Measurements from ENCODE around the gene GPR183. TPM values are rescaled to one million over a fixed set of nuclear protein-coding genes. Genes with fewer than 3 reads are reported as not detected.

Gene GPR183
- total RNA-seq, 1 experiment from 2014 or later: 0.11 TPM

DNA sequence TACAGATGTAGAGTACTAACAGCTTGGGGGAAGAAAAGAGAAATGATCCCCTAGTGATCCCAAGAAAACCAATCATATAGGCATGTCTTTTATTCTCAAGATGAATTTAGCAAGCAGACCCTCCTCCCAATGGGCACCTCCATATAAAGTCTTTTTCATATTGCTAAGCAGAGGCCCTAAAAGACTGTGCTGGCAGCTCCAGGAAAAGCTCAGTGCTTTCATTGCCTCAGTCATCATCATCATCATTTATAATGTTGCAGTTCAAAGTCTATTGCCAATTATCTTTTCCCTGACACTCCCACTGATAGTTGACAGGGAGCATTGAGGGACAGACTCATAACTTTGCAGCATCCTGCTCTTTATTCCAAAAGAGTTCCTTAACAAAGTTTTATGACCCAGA lies 13.0 kb downstream of the GPR183 start:
- Histone ChIP-seq H4K20me1 (ENCODE audit: insufficient read depth, low read depth, low read length) (no peaks in the 10 kb centered on the region; the same call in 1 of the 2 replicates), H3K27me3 (ENCODE audit: low read length) (no peaks in the 10 kb centered on the region), H2AFZ (ENCODE audit: low read length) (no peak overlapping the region), H3K36me3 (ENCODE audit: insufficient read depth, low read length) (no peaks in the 10 kb centered on the region), H3K9me3 (ENCODE audit: low read length) (no peaks in the 10 kb centered on the region), H3K9ac (ENCODE audit: low read length) (no peak overlapping the region), H3K4me1 (ENCODE audit: low read length) (peaks cover 53% of the 10 kb centered on the region), H3K27ac (ENCODE audit: low read length) (no peak overlapping the region), H3K4me3 (ENCODE audit: low read length) (no peak overlapping the region), H3K4me2 (ENCODE audit: low read depth, low read length, poor library complexity, severe bottlenecking) (no peak overlapping the region), H3K79me2 (ENCODE audit: low read length) (peaks cover 40% of the 10 kb centered on the region), H3K9me2 (replicated peaks; ENCODE audit: insufficient read depth, low read length) (no peaks in the 10 kb centered on the region)
- DNase-seq: no peak

DNA sequence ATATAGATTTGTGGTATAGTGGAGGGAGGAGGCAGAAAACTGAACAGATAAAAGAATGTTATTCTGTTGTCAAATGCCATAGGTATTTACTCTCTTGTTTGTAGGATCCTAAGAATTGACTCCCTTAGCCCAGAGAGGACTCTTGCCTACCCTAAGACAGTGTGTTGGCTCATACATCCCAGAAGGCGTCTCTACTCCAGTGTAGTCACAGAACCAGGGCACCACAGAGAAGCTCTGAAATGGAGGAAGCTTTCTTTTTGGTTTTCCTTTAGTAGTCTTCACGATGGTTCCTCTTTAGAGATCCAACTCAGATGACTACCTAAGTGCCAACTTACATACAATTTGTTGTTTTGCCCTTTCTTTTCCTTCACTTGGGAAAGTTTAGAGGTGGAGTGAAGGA lies 14.0 kb downstream of the GPR183 start:
- no peaks in the 10 kb centered on the region for H3K9me2 ChIP-seq (replicated peaks; ENCODE audit: insufficient read depth, low read length)
- H3K36me3 ChIP-seq (ENCODE audit: insufficient read depth, low read length): no peaks in the 10 kb centered on the region
- peaks cover 43% of the 10 kb centered on the region for H3K4me1 ChIP-seq (ENCODE audit: low read length)
- H3K27me3 ChIP-seq (ENCODE audit: low read length): no peaks in the 10 kb centered on the region
- no peak overlapping the region for H2AFZ ChIP-seq (ENCODE audit: low read length)
- H4K20me1 ChIP-seq (ENCODE audit: insufficient read depth, low read depth, low read length): peaks cover 4% of the 10 kb centered on the region; the same call in 1 of the 2 replicates
- H3K4me3 ChIP-seq (ENCODE audit: low read length): no peak overlapping the region
- H3K4me2 ChIP-seq (ENCODE audit: low read depth, low read length, poor library complexity, severe bottlenecking): no peak overlapping the region
- no peaks in the 10 kb centered on the region for H3K9me3 ChIP-seq (ENCODE audit: low read length)
- peaks cover 41% of the 10 kb centered on the region for H3K79me2 ChIP-seq (ENCODE audit: low read length)
- no peak overlapping the region for H3K9ac ChIP-seq (ENCODE audit: low read length)
- H3K27ac ChIP-seq (ENCODE audit: low read length): no peak overlapping the region
- DNase-seq: no peak

DNA sequence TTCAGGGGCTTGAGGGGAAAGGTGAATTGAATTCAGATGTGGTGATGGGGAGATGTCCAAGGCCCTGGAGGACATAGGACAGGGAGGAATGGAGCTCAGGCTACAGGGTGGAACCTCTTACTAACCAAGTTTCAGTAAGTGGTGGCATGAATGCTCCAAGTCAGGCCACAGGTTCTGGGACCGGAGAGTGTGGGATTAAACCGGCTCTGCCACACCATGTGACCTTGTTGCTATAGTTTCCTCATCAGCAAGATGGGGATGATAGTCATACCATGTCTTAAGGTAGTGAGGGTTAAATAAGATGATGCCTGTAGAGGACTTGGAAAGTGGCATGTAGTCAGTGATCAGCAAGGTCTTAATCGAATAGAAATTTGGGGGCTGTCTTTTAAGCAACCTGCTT lies 16.3 kb downstream of the GPR183 start:
- DNase-seq: no peak
- Histone ChIP-seq H3K9me2 (replicated peaks; ENCODE audit: insufficient read depth, low read length) (no peaks in the 10 kb centered on the region), H3K4me1 (ENCODE audit: low read length) (peaks cover 20% of the 10 kb centered on the region), H3K9ac (ENCODE audit: low read length) (no peak overlapping the region), H3K79me2 (ENCODE audit: low read length) (peaks cover 39% of the 10 kb centered on the region), H3K36me3 (ENCODE audit: insufficient read depth, low read length) (no peaks in the 10 kb centered on the region), H4K20me1 (ENCODE audit: insufficient read depth, low read depth, low read length) (peaks cover 11% of the 10 kb centered on the region; the same call in 1 of the 2 replicates), H2AFZ (ENCODE audit: low read length) (no peak overlapping the region), H3K27ac (ENCODE audit: low read length) (no peak overlapping the region), H3K27me3 (ENCODE audit: low read length) (no peaks in the 10 kb centered on the region), H3K4me2 (ENCODE audit: low read depth, low read length, poor library complexity, severe bottlenecking) (no peak overlapping the region), H3K4me3 (ENCODE audit: low read length) (no peak overlapping the region), H3K9me3 (ENCODE audit: low read length) (no peaks in the 10 kb centered on the region)

DNA sequence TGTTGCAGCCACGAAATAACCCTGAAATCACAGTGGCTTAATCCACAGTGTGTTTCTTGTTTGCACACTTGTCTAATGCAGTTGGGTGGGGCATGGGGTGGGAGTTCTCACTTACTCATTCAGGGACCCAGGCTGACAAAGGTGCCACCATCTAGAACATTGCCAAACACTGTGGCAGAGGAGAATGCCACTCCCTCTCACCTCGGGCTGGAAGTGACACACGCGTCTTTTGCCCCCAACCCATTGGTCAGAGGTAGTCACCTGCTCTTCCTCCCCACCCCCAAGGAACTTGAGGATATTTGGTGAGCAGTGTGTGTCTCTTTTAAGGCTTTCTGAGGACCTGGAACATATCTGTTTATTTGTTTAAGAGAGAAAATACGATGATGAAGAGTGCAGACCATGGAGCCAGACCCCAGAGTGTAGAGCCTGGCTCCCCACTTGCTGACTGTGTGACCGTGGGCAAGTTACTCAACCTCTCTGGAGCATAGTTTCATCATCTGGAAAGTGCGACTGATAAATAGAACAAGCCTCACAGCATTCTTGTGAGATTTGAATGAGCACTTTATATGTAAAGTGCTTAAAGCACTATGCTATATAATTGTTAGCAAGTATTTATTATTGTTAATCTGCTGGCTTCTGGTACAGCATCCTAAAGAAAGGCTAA lies 17.4 kb downstream of the GPR183 start:
- H4K20me1 ChIP-seq (ENCODE audit: insufficient read depth, low read depth, low read length): peaks cover 16% of the 10 kb centered on the region; the same call in 1 of the 2 replicates
- no peaks in the 10 kb centered on the region for H3K36me3 ChIP-seq (ENCODE audit: insufficient read depth, low read length)
- no peak overlapping the region for H3K27ac ChIP-seq (ENCODE audit: low read length)
- no peaks in the 10 kb centered on the region for H3K9me3 ChIP-seq (ENCODE audit: low read length)
- H2AFZ ChIP-seq (ENCODE audit: low read length): no peak overlapping the region
- H3K4me2 ChIP-seq (ENCODE audit: low read depth, low read length, poor library complexity, severe bottlenecking): no peak overlapping the region
- no peak overlapping the region for H3K4me3 ChIP-seq (ENCODE audit: low read length)
- peaks cover 9% of the 10 kb centered on the region for H3K4me1 ChIP-seq (ENCODE audit: low read length)
- no peaks in the 10 kb centered on the region for H3K9me2 ChIP-seq (replicated peaks; ENCODE audit: insufficient read depth, low read length)
- no peak for DNase-seq
- H3K9ac ChIP-seq (ENCODE audit: low read length): no peak overlapping the region
- peaks cover 42% of the 10 kb centered on the region for H3K79me2 ChIP-seq (ENCODE audit: low read length)
- no peaks in the 10 kb centered on the region for H3K27me3 ChIP-seq (ENCODE audit: low read length)

DNA sequence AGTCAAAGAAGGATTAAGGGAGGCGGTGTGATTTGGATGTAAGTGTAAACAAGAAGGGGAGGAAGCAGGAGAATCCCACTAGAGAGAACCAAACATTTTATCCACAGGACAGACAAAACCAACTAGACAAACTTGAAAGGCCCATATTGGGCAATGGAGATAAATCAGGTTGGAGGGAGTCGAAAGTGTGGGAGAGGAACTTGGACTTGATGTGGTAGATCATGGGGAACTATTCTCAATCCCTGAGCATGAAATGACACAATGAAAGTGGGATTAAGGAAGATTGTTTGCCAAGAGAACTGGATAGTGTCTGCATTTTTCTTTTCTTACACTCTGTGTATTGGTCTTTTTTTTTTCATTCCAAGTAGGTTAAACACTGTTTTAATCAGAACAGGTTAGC lies 17.9 kb downstream of the GPR183 start:
- Histone ChIP-seq H3K4me2 (ENCODE audit: low read depth, low read length, poor library complexity, severe bottlenecking) (no peak overlapping the region), H2AFZ (ENCODE audit: low read length) (no peak overlapping the region), H3K36me3 (ENCODE audit: insufficient read depth, low read length) (no peaks in the 10 kb centered on the region), H3K27ac (ENCODE audit: low read length) (no peak overlapping the region), H3K9me3 (ENCODE audit: low read length) (no peaks in the 10 kb centered on the region), H3K4me1 (ENCODE audit: low read length) (peaks cover 8% of the 10 kb centered on the region), H3K79me2 (ENCODE audit: low read length) (peaks cover 44% of the 10 kb centered on the region), H4K20me1 (ENCODE audit: insufficient read depth, low read depth, low read length) (peaks cover 21% of the 10 kb centered on the region), H3K4me3 (ENCODE audit: low read length) (no peak overlapping the region), H3K9me2 (replicated peaks; ENCODE audit: insufficient read depth, low read length) (no peaks in the 10 kb centered on the region), H3K9ac (ENCODE audit: low read length) (no peak overlapping the region), H3K27me3 (ENCODE audit: low read length) (no peaks in the 10 kb centered on the region)
- no peak for DNase-seq

DNA sequence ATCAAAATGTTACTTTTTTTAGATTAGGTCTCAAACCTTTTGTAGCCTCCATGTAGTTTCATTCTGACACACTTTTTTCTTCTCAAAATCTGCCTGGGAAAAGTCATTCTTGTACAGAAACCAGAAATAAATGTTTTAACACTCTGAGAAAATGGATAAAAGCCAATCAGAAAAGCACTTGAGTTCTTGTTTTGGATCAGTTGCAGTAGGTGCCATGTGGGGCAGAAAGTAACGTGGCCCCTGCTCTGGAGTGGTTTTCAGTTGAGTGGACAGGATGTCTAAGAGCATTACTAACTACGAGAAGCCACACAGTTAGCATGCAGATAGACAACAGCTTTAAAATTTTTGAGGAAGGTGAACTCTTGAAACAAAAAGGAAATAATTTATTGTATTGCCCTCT lies 19.1 kb downstream of the GPR183 start:
- Histone ChIP-seq H3K79me2 (ENCODE audit: low read length) (peaks cover 45% of the 10 kb centered on the region), H3K27me3 (ENCODE audit: low read length) (no peaks in the 10 kb centered on the region), H3K4me2 (ENCODE audit: low read depth, low read length, poor library complexity, severe bottlenecking) (no peak overlapping the region), H3K4me1 (ENCODE audit: low read length) (peaks cover 8% of the 10 kb centered on the region), H2AFZ (ENCODE audit: low read length) (no peak overlapping the region), H3K9me3 (ENCODE audit: low read length) (no peaks in the 10 kb centered on the region), H3K4me3 (ENCODE audit: low read length) (no peak overlapping the region), H4K20me1 (ENCODE audit: insufficient read depth, low read depth, low read length) (peaks cover 30% of the 10 kb centered on the region), H3K27ac (ENCODE audit: low read length) (no peak overlapping the region), H3K36me3 (ENCODE audit: insufficient read depth, low read length) (no peaks in the 10 kb centered on the region), H3K9ac (ENCODE audit: low read length) (no peak overlapping the region), H3K9me2 (replicated peaks; ENCODE audit: insufficient read depth, low read length) (no peaks in the 10 kb centered on the region)
- DNase-seq: no peak

DNA sequence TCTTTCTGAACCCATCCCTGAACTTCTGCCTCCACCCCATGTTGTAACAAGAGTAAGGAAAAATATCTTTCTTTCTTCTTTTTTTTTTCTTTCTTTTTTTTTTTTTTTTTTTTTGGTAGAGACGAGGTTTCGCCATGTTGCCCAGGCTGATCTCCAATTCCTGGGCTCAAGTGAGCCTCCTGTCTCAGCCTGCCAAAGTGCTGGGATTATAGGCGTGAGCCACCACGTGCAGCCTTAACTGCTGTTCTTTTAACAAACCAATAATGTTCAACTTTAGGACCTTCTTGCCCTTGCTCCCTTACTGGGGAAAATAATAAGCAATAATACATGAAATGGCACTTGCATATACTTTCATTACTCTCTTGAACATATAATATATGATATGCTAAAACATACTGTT lies 19.6 kb downstream of the GPR183 start:
- H2AFZ ChIP-seq (ENCODE audit: low read length): no peak overlapping the region
- no peaks in the 10 kb centered on the region for H3K36me3 ChIP-seq (ENCODE audit: insufficient read depth, low read length)
- peaks cover 35% of the 10 kb centered on the region for H4K20me1 ChIP-seq (ENCODE audit: insufficient read depth, low read depth, low read length)
- no peaks in the 10 kb centered on the region for H3K9me3 ChIP-seq (ENCODE audit: low read length)
- H3K4me3 ChIP-seq (ENCODE audit: low read length): no peak overlapping the region
- no peaks in the 10 kb centered on the region for H3K27me3 ChIP-seq (ENCODE audit: low read length)
- no peak overlapping the region for H3K9ac ChIP-seq (ENCODE audit: low read length)
- H3K27ac ChIP-seq (ENCODE audit: low read length): no peak overlapping the region
- peaks cover 50% of the 10 kb centered on the region for H3K79me2 ChIP-seq (ENCODE audit: low read length)
- H3K9me2 ChIP-seq (replicated peaks; ENCODE audit: insufficient read depth, low read length): no peaks in the 10 kb centered on the region
- H3K4me2 ChIP-seq (ENCODE audit: low read depth, low read length, poor library complexity, severe bottlenecking): no peak overlapping the region
- DNase-seq: no peak
- peaks cover 9% of the 10 kb centered on the region for H3K4me1 ChIP-seq (ENCODE audit: low read length)

DNA sequence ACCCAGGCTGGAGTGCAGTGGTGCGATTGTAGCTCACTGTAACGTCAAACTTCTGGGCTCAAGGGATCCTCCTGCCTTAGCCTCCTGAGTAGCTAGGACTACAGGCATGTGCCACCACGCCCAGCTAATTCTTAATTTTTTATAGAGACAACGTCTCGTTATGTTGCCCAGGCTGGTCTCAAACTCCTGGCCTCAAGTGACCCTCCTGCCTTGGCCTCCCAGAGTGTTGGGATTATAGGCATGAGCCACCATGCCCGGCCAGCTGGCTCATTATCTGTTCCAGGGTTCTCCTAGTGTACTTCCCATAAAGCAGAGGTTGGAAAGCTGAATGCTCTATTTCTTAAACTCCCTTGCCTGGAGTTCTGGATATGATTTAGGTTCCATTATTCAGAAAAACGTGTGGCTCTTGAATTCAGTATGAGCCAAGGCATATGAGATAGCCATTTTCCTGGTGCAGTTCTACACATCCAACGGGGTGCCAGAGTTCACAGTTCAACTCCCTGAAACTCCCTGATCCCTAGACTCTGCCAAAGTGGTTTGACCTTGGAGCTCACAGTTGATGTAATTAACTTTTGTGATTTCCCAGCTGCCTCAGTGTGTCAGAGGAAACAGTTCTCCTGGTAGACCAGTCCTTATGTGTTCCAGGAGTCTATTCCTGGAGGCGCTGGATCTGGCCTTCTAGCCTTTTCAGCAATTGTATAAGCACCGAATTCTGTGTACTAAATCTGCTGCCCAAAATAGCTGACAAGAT lies 21.6 kb downstream of the GPR183 start:
- no peak overlapping the region for H3K4me2 ChIP-seq (ENCODE audit: low read depth, low read length, poor library complexity, severe bottlenecking)
- H3K27ac ChIP-seq (ENCODE audit: low read length): no peak overlapping the region
- H3K27me3 ChIP-seq (ENCODE audit: low read length): no peaks in the 10 kb centered on the region
- peaks cover 52% of the 10 kb centered on the region for H4K20me1 ChIP-seq (ENCODE audit: insufficient read depth, low read depth, low read length)
- H3K9me3 ChIP-seq (ENCODE audit: low read length): no peaks in the 10 kb centered on the region
- H2AFZ ChIP-seq (ENCODE audit: low read length): no peak overlapping the region
- no peak overlapping the region for H3K4me3 ChIP-seq (ENCODE audit: low read length)
- DNase-seq: no peak
- H3K9ac ChIP-seq (ENCODE audit: low read length): no peak overlapping the region
- no peaks in the 10 kb centered on the region for H3K36me3 ChIP-seq (ENCODE audit: insufficient read depth, low read length)
- H3K9me2 ChIP-seq (replicated peaks; ENCODE audit: insufficient read depth, low read length): no peaks in the 10 kb centered on the region
- H3K79me2 ChIP-seq (ENCODE audit: low read length): peaks cover 45% of the 10 kb centered on the region
- peaks cover 29% of the 10 kb centered on the region for H3K4me1 ChIP-seq (ENCODE audit: low read length)
